Endothelial cell of umbilical vein (primary cell): ENCODE measurements around the gene CFAP70. TPM values are rescaled to one million over a fixed set of nuclear protein-coding genes. Genes with fewer than 3 reads are reported as not detected.

Experiments used
- BruUV-seq: library from RNA; stranded (reverse); fragments of 400-500 nt; replicated peaks from 2 replicates; lab custom pipeline; 2021; lab: Mats Ljungman, UMichigan
- CTCF ChIA-PET: fragments of 300-600, 350-600 bp; sonication (Branson Sonifier 250); formaldehyde crosslinking; loops from one replicate; lab custom pipeline; 2021; ENCODE audit warnings: antibody characterized with exemption, inconsistent platforms; lab: Charles Lee
- POLR2A ChIA-PET: fragments of 300-600, 350-600 bp; sonication (Branson Sonifier 250); formaldehyde crosslinking; loops from one replicate; lab custom pipeline; 2021; ENCODE audit warnings: antibody characterized with exemption, inconsistent platforms; lab: Charles Lee
- DNase-seq: peaks from one replicate; pipeline ENCODE4 v3.0.0-alpha.2; 2011; ENCODE audit warnings: low read depth, low spot score
- FAIRE-seq: peaks from 2 replicates; lab custom pipeline; 2011; peaks lifted over from hg19 to GRCh38; lab: Jason Lieb, UNC
- H2AFZ ChIP-seq: 2 replicates; pipeline ENCODE4 v1.6.0; 2012; ENCODE audit warnings: low read depth, low read length, control low read depth, inconsistent platforms
- H3K27ac ChIP-seq: 2 replicates; pipeline ENCODE4 v1.5.1; 2011; ENCODE audit warnings: low read depth, mild to moderate bottlenecking, control low read depth, low read length, moderate library complexity; ENCODE audit not compliant: insufficient read depth
- H3K27me3 ChIP-seq, 2 experiments: 2 replicates each; pipeline versions ENCODE4 v1.6.0 to v1.6.1; 2011; ENCODE audit warnings: low read length in 2 of 2, mixed read lengths in 1 of 2; ENCODE audit not compliant: control insufficient read depth in 2 of 2, insufficient read depth in 2 of 2
- H3K36me3 ChIP-seq, 2 experiments: 2 replicates in 1 of 2; 3 replicates in 1 of 2; pipeline ENCODE4 v1.5.1; 2011; ENCODE audit warnings: low read length in 2 of 2, mild to moderate bottlenecking in 1 of 2, moderate library complexity in 1 of 2; ENCODE audit not compliant: control insufficient read depth in 2 of 2, insufficient read depth in 2 of 2; ENCODE audit errors: extremely low read depth in 1 of 2
- H3K4me1 ChIP-seq: 3 replicates; pipeline ENCODE4 v1.5.1; 2011; ENCODE audit warnings: mild to moderate bottlenecking, low read length; ENCODE audit not compliant: control insufficient read depth, insufficient read depth; ENCODE audit errors: extremely low read depth
- H3K4me2 ChIP-seq: 2 replicates; pipeline ENCODE4 v1.6.1; 2011; ENCODE audit warnings: low read length, control low read depth, mixed read lengths; ENCODE audit not compliant: insufficient read depth
- H3K4me3 ChIP-seq, 3 experiments: fragments of 200-600 bp in 1 of 3; sonication (generic), shearing (Covaris generic) in 1 of 3; replicated peaks in 1 of 3; 2 replicates each; pipeline ENCODE4 v1.5.1; 2011 to 2016; ENCODE audit warnings: control low read depth in 3 of 3, low read length in 3 of 3, mild to moderate bottlenecking in 2 of 3, inconsistent platforms in 1 of 3, low read depth in 1 of 3, moderate library complexity in 1 of 3; ENCODE audit not compliant: insufficient read depth in 1 of 3
- H3K79me2 ChIP-seq: 2 replicates; pipeline ENCODE4 v1.6.0; 2012; ENCODE audit warnings: low read length, inconsistent platforms; ENCODE audit not compliant: control insufficient read depth, insufficient read depth
- H3K9ac ChIP-seq: replicated peaks from 2 replicates; pipeline ENCODE3; 2011; ENCODE audit warnings: low read length, control low read depth; ENCODE audit not compliant: insufficient read depth; ENCODE audit errors: extremely low read depth
- H3K9me1 ChIP-seq: replicated peaks from 3 replicates; pipeline ENCODE4 v1.6.0; 2011; ENCODE audit warnings: mild to moderate bottlenecking, low read length; ENCODE audit not compliant: control insufficient read depth, insufficient read depth; ENCODE audit errors: extremely low read depth
- H3K9me3 ChIP-seq: replicated peaks from 2 replicates; pipeline ENCODE4 v1.5.1; 2012; ENCODE audit warnings: low read length, inconsistent platforms; ENCODE audit not compliant: control insufficient read depth, insufficient read depth
- H4K20me1 ChIP-seq: replicated peaks from 2 replicates; pipeline ENCODE3; 2011; ENCODE audit warnings: mild to moderate bottlenecking, low read length; ENCODE audit not compliant: control insufficient read depth, insufficient read depth; ENCODE audit errors: extremely low read depth
- CTCF ChIP-seq, 2 donors: IDR thresholded peaks; 1 replicate in 1 of 2; 2 replicates in 1 of 2; pipeline ENCODE4 v1.5.1; 2011; ENCODE audit warnings: low read length in 2 of 2, mild to moderate bottlenecking in 2 of 2, moderate library complexity in 2 of 2, control low read depth in 1 of 2, inconsistent platforms in 1 of 2, low read depth in 1 of 2; ENCODE audit not compliant: insufficient read depth in 1 of 2; ENCODE audit errors: extremely low read depth in 1 of 2
- FOS ChIP-seq: IDR thresholded peaks from 2 replicates; pipeline ENCODE4 v1.6.1; 2011; ENCODE audit warnings: mild to moderate bottlenecking, low read length, moderate library complexity, borderline replicate concordance; ENCODE audit not compliant: insufficient read depth
- GATA2 ChIP-seq: IDR thresholded peaks from 2 replicates; pipeline ENCODE4 v1.7.0; 2011; ENCODE audit warnings: low read depth, mild to moderate bottlenecking, moderate library complexity, mixed read lengths, low read length; ENCODE audit not compliant: insufficient read length, insufficient read depth
- JUN ChIP-seq: IDR thresholded peaks from 2 replicates; pipeline ENCODE4 v1.6.1; 2011; ENCODE audit warnings: borderline replicate concordance, low read depth; ENCODE audit not compliant: insufficient read length, insufficient read depth
- MYC ChIP-seq: IDR thresholded peaks from one replicate; pipeline ENCODE4 v1.6.1; 2011; ENCODE audit warnings: mild to moderate bottlenecking, low read depth, low read length
- POLR2A ChIP-seq: IDR thresholded peaks from 2 replicates; pipeline ENCODE4 v1.6.1; 2012; ENCODE audit warnings: low read depth, mild to moderate bottlenecking, control low read depth, low read length
- dilution Hi-C: fragments of 300-500 bp; cut with MboI; formaldehyde crosslinking; loops from one replicate; pipeline ENCODE4 v1.15.0; 2019; ENCODE audit warnings: low sequenced_read_pairs; ENCODE audit not compliant: extremely low pct_ligation_motif_present
- intact Hi-C: fragments of 100-400 bp; cut with micrococcal nuclease; formaldehyde crosslinking; loops from one replicate; pipeline ENCODE4 v1.10.0; 2022
- polyA plus RNA-seq, 4 experiments: library from polyadenylated mRNA; depleted of rRNA in 3 of 4; stranded (reverse) in 3 of 4; unstranded in 1 of 4; fragments of >200 nt; gene quantifications; 2 replicates each; pipeline versions ENCODE4 v1.2.1 to v1.2.3, GENCODE V29; 2011 to 2012; ENCODE audit warnings: missing spikeins in 1 of 4
- total RNA-seq: library from RNA; stranded (reverse); gene quantifications from 2 replicates; pipeline ENCODE4 v1.2.3, GENCODE V29; 2021
- TF ChIP-seq, protein P1 (sequence below): IDR thresholded peaks from 2 replicates; pipeline ENCODE4 v1.6.1; 2011; ENCODE audit not compliant: insufficient read depth, insufficient read length

CFAP70 gene
- total and polyA plus RNA-seq, 2 donors (not counting 3 experiments of a cell fraction or from before 2014, with no cell fraction given) = 0.19 to 0.27 TPM

DNA sequence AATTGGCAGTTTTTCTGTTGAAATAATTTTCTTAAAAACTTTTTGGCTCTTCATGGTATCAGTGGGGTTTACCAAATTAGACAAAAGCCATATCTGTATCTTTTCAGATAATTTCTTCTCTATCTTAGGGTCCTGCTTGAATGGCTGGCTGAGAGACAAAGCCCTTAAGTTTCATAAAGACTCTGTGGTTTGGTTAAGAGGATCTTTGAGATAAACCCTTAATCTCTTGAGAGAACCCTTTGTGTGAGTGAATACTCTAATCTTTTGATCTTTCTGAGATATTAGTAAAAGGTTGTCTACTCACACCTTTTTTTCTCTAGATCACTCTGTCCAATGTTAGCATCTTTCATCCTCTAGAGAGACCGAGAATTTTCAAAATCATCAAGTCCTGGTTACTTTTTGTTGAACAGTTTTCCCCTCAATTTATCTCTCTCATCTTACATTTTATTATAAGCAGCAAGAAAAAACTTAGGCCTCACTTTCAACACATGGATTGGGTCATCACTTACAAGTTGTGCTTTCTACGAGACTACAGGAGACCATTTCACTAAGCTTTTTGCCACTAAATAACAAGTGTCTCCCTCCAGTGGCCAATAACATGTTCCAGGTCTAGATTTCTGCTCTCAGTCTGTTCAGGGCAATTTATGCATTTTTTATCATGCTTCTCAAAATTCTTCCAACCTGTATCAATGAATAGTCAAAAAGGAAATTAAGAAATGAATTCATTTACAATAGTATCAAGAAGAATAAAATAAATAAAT is 140.1 kb downstream of the CFAP70 start:
- BruUV-seq = no TSS peak
- TF ChIP-seq POLR2A (no peak), CTCF (IDR thresholded peaks at IDR 0.05; ENCODE audit: extremely low read depth in 1 of 2, insufficient read depth in 1 of 2, low read depth in 1 of 2, low read length in 2 of 2) (peak; percentile 32 to 37), MYC (no peak), FOS (no peak), JUN (no peak), GATA2 (no peak)
- TF ChIP-seq, protein P1, sequence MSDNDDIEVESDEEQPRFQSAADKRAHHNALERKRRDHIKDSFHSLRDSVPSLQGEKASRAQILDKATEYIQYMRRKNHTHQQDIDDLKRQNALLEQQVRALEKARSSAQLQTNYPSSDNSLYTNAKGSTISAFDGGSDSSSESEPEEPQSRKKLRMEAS = no peak
- Histone ChIP-seq H3K27ac (no peak overlapping the region), H3K9me3 (no peaks in the 10 kb centered on the region), H3K9me1 (no peaks in the 10 kb centered on the region), H3K79me2 (no peaks in the 10 kb centered on the region), H3K36me3 (peaks cover 2 to 3% of the 10 kb centered on the region in 2 experiments), H3K4me3 (no peak overlapping the region), H3K9ac (no peak overlapping the region), H4K20me1 (no peaks in the 10 kb centered on the region), H3K27me3 (no peaks in the 10 kb centered on the region), H3K4me2 (no peak overlapping the region), H2AFZ (no peak overlapping the region), H3K4me1 (no peaks in the 10 kb centered on the region)
- CTCF ChIA-PET = interaction anchor here (0.9 to 1.9 kb wide), 11 partner anchors 9 to 122 kb away, joined by 3 to 7 read pairs (median 5); partner anchors contain the start of genes DNAJC9, ECD, FAM149B1 and P4HA1
- dilution Hi-C loops = no loop called here
- DNase-seq (peak; percentile 46), FAIRE-seq (peak; percentile 42)
- intact Hi-C loops = loop anchor here (1.0 kb wide), 1 partner anchor 50 kb away; the partner anchor contains the start of genes ECD and FAM149B1
- POLR2A ChIA-PET = no interaction called here
